ENCODE measurements around the gene SCFD2. TPM values are rescaled to one million over a fixed set of nuclear protein-coding genes. Genes with fewer than 3 reads are reported as not detected.

SCFD2 gene
- total RNA-seq, 2 donors from 2014 or later, result 20.3 to 27.4 TPM

DNA sequence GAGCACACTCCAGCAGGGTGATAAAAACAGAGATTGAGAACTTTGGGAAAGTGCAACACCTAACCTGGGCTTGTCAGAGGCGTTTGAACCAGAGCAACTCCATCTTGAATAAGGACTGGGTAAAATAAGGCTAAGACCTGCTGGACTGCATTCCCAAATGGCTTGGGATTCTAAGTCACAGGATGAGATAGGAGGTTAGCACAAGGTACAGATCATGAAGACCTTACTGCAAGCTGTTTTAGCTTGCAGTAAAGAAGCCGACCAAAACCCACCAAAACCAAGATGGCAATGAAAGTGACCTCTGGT is 43.9 kb downstream of the SCFD2 start:
- Histone ChIP-seq H3K36me3 (no peaks in the 10 kb centered on the region), H3K9me3 (no peaks in the 10 kb centered on the region), H3K4me3 (peak overlapping the region; percentile 49), H3K4me1 (ENCODE audit: control insufficient read depth in 1 of 2, low read depth in 2 of 2) (peaks cover 14 to 31% of the 10 kb centered on the region in 2 donors), H3K27ac (peak overlapping the region; percentile 54 to 77), H3K27me3 (replicated peaks; ENCODE audit: insufficient read depth) (no peaks in the 10 kb centered on the region)
- no peak for ATAC-seq (ENCODE audit: insufficient number of reproducible peaks, low FRiP score, low read depth)
- no peak for TF ChIP-seq CTCF (IDR thresholded peaks at IDR 0.05)
- no peak for DNase-seq (ENCODE audit: low spot score)

DNA sequence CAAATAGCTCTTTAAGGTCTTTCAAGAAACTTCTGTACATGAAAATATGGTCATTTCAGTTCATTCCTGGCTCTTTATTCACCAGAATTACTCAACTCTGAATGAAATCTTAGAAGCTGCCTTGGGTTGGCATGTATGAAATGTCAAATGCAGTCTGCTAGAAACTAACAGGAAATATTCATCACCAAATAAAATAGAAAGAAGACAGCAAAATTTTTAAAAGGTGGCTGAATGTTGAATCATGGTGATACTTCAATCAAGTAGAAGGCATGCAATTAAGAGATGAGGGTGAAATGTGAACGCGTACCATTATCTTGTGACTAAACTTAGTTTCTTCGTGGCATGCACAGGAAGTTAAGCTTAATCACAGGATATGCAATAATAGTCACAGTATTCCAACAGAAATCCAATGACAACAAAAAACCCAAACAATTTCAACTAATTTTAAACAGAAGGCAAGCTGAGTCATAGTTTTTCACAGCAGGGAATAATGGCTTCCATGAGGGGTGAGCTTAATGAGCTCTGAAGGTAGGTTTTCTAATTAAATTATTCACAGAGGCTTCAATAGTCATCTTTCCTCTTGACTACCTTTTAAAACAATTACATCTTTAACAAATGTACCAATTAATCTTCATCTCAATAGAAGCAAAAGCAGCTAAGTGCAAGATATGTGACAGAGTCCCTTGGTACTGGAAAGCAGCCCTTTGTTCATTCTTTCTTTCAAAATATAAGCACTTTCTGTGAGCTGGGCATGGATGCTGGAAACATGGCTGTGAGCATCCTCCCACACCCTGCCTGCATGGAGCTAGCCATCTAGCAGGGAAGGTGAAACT is 44.5 kb downstream of the SCFD2 start:
- no peak for DNase-seq (ENCODE audit: low spot score)
- ATAC-seq (ENCODE audit: insufficient number of reproducible peaks, low FRiP score, low read depth), result peak; percentile 76
- peak overlapping the region; percentile 49 for H3K4me3 ChIP-seq

DNA sequence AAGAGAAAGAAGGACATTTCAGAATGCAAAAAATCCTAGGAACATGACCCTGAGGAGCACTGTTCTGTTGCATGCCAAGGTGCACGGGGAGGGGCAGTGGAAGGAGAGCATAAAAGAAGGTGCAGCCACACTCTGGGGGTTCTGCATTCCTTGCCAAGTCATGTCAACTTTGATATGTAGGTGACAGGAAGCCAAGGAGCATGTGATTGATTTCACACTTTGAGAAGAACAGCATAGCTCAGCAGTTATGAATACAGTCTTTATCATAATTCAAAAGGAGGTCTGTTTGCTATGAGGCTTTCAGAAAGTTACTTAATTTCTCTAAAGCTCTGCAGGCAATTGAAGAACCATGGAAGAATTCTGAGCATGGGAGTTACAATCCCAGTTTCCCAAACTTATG is 50.6 kb downstream of the SCFD2 start:
- H3K36me3 ChIP-seq, result no peaks in the 10 kb centered on the region
- ATAC-seq (ENCODE audit: insufficient number of reproducible peaks, low FRiP score, low read depth), result no peak
- DNase-seq (ENCODE audit: low spot score), result no peak
- H3K9me3 ChIP-seq, result no peaks in the 10 kb centered on the region
- TF ChIP-seq CTCF (IDR thresholded peaks at IDR 0.05), result no peak
- H3K27me3 ChIP-seq (replicated peaks; ENCODE audit: insufficient read depth), result no peaks in the 10 kb centered on the region
- no peak overlapping the region for H3K4me3 ChIP-seq
- no peak overlapping the region for H3K27ac ChIP-seq
- H3K4me1 ChIP-seq (ENCODE audit: control insufficient read depth in 1 of 2, low read depth in 2 of 2), result peaks cover 2 to 12% of the 10 kb centered on the region in 2 donors

More for the DNA sequence above, 44.5 kb downstream of the SCFD2 start:
- H3K27me3 ChIP-seq (replicated peaks; ENCODE audit: insufficient read depth), result no peaks in the 10 kb centered on the region
- no peaks in the 10 kb centered on the region for H3K9me3 ChIP-seq
- peaks cover 14 to 31% of the 10 kb centered on the region in 2 donors for H3K4me1 ChIP-seq (ENCODE audit: control insufficient read depth in 1 of 2, low read depth in 2 of 2)
- no peak for TF ChIP-seq CTCF (IDR thresholded peaks at IDR 0.05)
- peak overlapping the region; percentile 54 to 77 for H3K27ac ChIP-seq
- no peaks in the 10 kb centered on the region for H3K36me3 ChIP-seq

DNA sequence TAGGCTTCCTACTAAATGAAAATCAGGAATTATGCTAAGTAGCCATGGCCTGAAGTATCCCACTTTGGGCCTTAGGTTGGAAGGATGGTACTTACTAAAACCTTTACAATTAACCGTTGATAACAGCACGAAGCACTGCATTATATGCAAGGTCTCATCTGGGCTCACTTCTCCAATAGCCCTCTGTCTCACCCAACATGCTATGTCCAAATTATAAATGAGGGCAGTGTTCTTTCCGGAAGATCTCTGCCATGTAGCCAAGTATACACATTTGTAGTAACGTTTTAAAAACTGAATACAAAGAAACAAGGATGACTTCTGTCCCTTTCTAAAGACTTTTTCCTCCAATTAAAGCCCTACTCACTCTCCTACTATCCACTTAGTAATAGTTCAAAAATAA is 51.6 kb downstream of the SCFD2 start:
- peaks cover 5 to 15% of the 10 kb centered on the region in 2 donors for H3K4me1 ChIP-seq (ENCODE audit: control insufficient read depth in 1 of 2, low read depth in 2 of 2)
- DNase-seq (ENCODE audit: low spot score) (no peak), ATAC-seq (ENCODE audit: insufficient number of reproducible peaks, low FRiP score, low read depth) (no peak)
- H3K36me3 ChIP-seq, result no peaks in the 10 kb centered on the region
- no peak overlapping the region for H3K4me3 ChIP-seq
- TF ChIP-seq CTCF (IDR thresholded peaks at IDR 0.05), result no peak
- H3K27ac ChIP-seq, result no peak overlapping the region
- H3K27me3 ChIP-seq (replicated peaks; ENCODE audit: insufficient read depth), result no peaks in the 10 kb centered on the region
- no peaks in the 10 kb centered on the region for H3K9me3 ChIP-seq

DNA sequence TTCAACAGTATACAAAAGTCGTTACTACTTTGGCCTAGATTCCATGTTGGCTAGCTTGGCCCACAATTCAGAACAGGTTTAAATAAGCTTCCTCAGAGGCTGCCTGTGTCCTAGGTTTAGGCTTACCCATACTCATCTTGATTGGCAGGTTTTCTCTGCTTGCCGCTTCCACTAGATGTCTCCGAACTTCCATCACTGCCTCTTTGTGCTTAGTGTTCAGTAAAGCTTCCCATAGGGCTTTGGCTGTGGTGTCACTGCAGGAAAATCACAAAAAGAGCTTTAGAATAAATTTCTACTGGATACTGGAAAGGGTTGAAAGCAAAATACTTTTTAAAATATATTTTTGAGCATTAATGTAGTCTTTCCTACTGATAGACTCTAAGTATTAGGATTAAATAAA is 52.4 kb downstream of the SCFD2 start:
- ATAC-seq (ENCODE audit: insufficient number of reproducible peaks, low FRiP score, low read depth) (no peak), DNase-seq (ENCODE audit: low spot score) (no peak)
- peaks cover 5 to 16% of the 10 kb centered on the region in 2 donors for H3K4me1 ChIP-seq (ENCODE audit: control insufficient read depth in 1 of 2, low read depth in 2 of 2)
- H3K27me3 ChIP-seq (replicated peaks; ENCODE audit: insufficient read depth), result no peaks in the 10 kb centered on the region
- no peaks in the 10 kb centered on the region for H3K36me3 ChIP-seq
- TF ChIP-seq CTCF (IDR thresholded peaks at IDR 0.05), result no peak
- H3K9me3 ChIP-seq, result no peaks in the 10 kb centered on the region
- H3K4me3 ChIP-seq, result no peak overlapping the region
- no peak overlapping the region for H3K27ac ChIP-seq
